EH (cell line): ENCODE data around the gene ATF6B.

Source experiments
- DNase-seq: peaks from one replicate; pipeline ENCODE4 v3.0.0-alpha.2; 2015; ENCODE audit warnings: low read depth

The ATF6B gene

DNA sequence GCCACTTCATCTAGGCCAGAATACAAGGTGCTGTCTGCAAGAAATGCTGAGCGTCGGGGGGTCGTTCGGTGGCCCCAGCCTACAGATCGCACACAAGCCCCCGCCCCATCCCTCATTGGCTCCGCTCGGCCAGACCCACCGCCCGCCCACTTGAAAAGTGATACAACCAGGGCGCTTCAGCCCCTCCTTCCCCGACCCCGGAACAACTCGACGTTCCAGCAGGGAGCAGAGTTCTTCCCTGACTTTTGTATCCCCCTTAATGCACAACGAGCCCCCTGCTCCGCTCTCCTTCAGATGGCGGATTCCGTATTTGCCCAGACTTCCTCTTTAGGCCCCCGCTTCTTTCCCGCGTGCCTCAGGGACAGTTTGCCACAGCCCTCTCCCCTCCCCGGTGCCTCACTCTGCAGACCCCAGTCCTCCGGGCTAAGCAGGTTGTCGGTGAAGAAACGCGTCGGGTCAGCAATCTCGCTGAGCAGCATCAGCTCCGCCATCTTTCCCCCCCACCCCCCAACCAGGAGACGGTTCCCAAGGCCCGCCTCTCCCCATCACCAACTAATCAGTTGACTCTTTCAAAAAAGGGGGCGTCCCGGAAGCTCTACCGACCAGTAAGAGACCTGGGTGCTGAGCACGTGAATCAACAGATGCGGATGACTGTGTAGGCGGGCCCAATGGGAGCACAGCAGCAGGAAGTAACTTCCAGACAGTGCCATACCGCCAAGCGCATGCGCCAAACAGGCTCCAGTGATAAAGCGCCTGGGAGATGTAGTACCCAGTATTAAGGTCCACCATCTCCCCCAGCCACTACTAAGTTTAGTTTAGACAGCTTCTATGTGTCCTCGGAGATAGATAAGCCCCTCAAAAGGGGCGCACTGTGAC lies at the start of gene ATF6B:
Gene ATF6B, minus strand, starts transcription at position 530 of the 876 bp plus-strand sequence. Its CDS starts 39 bp downstream, at position 491.
- peak; percentile 100 for DNase-seq

DNA sequence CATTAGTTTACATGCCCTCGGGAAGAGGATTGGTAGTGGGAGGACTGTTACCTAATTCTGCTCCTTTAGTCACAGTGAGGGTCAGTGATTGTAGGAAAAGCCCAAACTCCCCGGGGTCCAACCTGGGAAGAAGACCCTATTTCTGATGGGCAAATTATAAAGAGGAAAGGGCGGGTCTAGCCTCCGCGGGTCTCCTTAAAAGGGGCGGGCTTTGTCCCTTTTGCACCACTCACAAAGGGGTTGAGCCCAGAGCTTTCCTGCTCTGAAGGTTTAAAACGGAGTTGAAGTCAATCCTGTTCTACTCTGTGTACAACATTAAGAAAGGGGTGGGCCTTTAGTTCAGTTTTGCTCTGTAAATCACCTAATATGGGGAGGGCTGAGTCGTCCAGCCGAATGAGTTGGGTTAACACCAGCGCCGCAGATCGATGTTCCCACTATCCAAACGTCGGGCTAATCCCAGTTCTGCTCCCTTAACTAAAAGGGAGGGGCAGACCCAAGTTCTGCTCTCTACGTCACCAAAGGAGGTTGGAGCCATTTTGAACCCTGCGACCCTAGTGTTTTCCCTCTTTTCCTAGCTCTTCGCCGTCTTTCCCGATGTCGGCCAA lies 49.2 kb upstream of the ATF6B start:
- DNase-seq = no peak

DNA sequence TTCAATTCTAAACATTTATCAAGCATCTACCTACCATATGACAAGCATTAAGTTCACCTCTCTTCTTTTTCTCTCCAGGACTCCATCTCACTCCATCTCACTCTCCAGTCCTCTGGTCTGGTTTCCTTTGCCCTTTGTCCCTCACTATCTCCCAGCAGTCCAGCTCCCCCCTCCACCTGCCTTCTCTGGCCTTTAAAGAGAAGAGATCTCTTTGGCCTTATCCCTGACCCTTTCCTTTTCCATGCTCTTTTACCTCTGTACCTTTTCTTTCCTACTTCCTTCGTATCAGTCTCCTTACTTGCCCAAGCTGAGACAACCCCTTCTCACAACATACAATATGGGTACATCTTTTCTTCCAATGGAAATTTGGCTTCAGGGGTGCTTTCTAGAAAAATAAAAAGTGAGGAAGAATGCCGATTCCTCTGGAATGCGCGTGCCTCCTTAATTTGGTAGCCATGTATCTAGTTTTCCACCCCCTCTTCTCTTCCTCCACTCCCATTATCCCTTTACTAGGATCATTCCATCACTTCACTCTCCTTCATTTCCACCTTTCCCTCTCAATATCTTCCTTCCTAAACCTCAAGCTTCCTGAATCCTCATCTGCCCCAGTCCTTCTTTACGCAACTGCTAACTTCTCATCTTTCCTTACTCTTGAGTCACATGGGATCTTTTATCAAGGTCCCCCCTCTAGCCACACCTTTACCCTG lies 48.6 kb upstream of the ATF6B start:
- DNase-seq = peak; percentile 66

DNA sequence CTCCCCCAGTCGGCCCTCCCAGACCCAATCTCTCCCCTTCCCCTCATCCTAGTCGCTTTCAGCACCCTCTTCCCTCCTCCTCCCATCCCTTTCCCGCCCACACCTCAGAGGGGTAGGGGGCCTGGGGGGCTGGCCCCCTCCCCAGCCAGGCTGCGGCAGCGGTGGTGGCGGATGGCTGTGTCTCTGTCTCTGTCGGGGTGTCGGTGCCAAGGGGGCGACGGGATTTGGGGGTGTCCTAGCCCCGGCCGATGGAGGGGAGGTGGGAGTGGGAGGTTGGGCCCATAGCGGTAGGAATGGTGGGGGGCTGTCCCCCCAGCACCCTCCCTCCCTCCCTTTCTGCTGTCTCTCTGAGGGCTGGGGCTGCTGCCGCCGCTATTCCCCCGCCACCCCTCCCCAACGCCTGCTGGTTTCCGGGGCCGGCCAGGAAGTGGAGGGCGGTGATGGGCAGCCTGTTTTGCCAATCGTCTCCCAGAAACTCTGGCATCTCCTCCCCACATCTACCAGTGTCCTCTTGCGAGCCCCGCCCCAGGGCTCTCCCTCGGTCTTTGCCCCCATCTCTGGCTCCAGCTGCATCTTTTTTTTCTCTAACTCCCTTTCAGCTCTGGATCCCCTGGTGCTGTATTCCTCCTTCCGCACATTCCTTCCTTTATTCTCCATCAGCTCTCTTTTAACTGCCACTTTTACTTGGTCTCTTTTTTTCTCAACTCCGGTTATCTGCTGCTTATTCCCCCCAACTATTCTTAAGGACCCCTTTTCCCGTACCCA lies 47.8 kb upstream of the ATF6B start, which contains the start of gene AGPAT1:
Gene AGPAT1, minus strand, starts transcription at position 374 of the 765 bp plus-strand sequence. CDS start 4,588 bp downstream, outside the sequence.
- DNase-seq = peak; percentile 98

DNA sequence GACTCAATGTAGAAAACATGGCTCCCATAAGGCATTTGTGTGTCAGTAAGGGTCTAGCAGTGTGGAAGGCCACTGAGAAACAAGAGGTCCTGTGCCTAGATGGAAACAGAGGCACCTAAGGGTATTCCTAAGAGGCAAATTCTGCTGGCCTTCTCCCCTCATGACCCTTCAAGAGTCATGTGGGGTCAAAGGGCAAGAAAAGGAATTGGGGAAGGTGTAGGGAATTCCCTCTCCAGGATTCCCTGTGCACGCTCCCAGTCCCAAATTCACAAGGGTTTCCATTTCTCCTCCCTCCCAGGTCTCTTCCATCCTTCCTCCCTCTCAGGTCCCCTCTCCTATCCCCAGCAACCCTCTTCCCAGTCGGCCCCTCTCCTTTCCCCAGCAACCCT lies 47.3 kb upstream of the ATF6B start:
- no peak for DNase-seq

DNA sequence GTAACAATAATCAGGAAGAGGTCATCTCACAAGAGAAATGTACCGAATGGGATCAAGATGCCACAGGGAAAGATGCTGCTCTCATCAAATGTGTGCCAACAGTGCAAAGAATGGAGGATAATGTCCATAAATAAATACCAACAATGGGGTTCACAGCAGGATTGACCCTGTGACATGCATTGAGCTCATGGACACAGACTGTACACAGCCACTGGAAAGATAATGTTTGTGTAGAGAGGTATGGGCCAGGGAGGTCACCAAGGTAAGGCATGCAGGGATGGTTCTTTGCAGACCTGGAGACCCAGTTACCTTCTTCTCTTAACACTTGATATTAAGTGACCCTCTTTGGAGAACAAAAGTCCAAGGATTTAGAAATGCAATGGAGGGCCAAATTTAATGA lies 46.4 kb upstream of the ATF6B start:
- DNase-seq = no peak

DNA sequence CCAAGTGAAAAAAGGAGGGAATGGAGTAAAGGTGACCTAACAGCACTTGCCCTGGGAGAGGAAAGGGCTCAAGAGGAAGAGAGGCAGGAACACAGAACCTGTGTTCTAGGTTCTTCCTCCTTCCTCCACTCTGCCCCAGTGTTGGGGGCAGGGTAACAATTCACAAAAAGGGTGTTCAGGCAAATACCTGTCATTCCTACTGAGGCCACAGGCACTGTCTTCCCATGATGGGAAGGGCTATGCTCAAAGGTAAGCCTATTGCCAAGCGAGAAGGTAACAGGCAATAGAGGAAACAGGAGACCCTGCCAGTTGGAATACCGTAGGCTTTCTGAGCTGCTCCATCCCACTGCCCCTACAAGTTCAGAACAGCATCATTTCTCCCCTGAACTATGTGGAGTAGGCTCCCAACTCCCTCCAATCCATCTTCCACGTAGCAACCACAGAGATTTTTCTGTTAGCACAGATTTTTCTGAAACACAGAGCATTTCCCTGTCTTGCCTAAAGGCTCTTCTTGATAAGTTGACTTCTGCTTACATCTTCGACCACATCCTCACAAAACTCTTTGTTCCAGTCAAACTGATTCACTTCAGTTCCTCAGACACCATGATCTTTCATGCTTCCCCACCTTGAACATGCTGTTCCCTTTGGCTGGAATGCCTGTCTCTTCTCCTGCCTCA lies 45.1 kb upstream of the ATF6B start:
- no peak for DNase-seq

DNA sequence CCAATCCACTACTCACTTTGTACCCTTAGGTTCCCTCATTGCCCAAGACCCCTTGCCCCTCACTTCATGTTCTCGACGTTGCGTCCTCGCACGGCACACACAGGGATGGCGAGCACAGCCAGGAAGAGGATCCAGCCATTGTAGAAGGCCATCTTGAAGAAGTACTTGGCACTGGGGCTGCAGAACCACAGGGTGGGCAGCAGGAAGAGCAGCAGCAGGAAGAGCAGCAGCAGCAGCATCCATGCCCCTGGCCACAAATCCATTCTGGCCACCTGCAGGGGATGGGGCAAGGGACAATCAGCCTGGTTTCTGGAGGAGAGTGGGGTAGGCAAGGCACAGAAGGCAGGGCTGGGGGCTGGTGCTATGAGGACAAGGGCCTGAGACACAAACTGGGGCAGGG lies 43.2 kb upstream of the ATF6B start:
- no peak for DNase-seq

DNA sequence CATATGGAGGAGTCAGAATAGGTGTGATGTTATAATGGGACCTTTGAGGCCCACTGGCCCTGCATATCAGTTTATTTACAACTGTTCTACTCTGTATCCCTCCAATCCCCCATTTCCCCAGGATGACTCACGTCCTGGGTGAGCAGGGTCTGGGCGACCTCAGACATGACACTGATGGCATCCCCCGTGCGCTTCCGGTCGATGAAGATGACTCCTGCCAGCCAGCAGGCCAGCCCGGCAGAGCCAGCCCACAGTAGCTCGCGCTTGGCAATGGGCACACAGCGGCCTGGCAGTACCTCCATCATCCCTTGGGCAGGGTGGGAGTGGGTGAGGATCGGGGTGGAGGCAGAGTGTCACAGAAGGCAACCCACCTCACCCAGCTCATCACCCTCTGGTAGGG lies 42.2 kb upstream of the ATF6B start:
- DNase-seq = peak; percentile 29

DNA sequence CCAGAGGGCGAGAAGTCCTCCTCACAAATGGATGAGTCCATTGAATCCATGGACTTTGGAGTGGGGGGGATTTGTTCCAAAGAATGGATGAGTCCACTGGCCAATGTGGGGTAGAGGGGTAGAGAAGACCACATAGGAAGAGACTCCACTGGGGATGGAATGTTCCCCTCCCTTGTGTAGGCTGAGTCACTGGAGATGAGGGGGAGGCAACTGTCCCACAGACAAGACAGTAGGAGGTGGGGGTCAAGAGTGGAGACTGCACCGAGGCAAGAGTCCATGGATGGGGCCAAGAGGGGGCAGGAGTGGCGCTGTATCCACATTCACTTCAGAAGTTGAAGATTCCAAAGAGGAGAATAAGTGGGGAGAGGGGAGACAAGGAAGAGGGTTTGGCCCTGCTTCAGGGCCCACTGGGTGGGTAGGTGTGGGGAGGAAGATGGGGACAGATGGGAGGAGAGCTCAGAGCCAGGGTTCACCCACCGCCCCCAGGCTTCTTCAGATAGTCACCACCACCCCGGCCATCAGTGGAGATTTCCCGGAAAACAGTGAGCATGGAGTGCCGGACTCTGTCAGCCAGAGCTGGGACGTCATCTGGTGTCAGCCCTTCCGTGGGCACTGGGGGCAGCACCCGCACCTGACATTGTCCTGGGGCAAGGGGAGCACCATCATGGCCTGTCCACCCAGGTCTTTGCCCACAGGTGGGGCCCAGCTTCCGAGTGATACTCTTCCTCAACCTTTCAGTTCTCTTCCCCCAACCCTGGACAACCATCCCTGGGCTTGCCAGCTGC lies 41.0 kb upstream of the ATF6B start:
- DNase-seq = peak; percentile 46

DNA sequence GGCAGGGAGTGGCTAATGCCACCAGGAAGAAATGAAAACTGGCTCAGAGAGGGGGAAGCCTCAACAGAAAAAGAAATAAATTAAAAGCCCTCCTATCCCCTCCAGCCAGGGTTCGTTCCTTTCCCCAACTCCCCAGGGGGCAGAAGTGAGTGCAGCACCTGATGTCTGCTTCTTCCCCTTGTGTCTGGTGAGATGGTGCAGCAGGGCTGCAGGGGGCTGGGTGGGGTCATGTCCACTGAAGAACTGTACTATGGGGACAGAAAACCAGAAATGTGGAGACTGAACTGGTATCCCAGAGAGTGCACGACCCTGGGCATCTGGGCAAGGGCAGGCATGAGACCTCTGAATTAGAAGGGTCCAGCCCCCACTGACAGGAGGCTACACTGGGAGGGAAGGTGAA lies 40.3 kb upstream of the ATF6B start:
- no peak for DNase-seq

DNA sequence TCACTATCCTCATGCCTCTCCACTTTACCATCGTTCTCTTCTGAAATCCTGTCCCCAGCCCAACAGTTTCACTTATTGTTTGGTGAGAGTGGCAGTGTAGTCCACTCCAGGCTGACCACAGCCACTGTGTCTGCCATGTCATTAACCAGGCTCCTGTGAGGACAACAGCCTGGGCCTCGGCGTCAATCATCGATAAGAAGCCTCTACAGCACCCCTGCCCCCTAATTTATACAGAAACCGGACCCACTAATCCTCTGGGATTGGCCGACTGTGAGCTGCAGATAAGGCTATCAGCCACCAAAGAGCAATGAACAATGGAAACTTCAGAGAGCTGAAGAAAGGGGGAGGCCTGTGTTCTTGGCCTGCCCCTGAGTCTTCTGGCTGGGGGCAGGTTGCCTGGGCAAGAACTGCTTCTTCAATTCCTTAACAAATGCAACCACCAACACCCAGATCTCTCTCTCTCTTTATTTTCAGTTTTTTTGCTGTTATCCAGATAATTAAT lies 39.8 kb upstream of the ATF6B start:
- DNase-seq = no peak

DNA sequence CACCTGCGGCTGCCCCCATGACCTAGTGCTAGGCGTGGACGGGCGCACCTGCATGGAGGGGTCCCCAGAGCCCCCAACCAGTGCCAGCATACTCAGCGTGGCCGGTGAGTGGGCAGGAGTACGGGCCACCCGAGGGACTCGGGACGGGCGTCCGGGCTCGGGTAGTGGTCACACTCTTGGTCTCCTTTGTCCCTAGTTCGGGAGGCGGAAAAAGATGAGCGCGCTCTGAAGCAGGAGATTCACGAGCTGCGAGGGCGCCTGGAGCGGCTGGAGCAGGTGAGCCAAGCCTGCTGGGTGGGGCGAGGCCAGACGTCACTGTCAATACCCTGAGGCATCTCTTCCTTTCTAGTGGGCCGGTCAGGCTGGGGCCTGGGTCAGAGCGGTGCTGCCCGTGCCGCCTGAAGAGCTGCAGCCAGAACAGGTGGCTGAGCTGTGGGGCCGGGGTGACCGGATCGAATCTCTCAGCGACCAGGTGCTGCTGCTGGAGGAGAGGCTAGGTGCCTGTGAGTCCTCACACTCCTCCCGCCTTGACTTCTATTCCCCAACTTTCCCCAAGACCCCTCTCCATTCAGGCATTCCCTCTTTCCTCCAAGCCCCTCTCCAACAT lies 39.2 kb upstream of the ATF6B start:
- DNase-seq = no peak

DNA sequence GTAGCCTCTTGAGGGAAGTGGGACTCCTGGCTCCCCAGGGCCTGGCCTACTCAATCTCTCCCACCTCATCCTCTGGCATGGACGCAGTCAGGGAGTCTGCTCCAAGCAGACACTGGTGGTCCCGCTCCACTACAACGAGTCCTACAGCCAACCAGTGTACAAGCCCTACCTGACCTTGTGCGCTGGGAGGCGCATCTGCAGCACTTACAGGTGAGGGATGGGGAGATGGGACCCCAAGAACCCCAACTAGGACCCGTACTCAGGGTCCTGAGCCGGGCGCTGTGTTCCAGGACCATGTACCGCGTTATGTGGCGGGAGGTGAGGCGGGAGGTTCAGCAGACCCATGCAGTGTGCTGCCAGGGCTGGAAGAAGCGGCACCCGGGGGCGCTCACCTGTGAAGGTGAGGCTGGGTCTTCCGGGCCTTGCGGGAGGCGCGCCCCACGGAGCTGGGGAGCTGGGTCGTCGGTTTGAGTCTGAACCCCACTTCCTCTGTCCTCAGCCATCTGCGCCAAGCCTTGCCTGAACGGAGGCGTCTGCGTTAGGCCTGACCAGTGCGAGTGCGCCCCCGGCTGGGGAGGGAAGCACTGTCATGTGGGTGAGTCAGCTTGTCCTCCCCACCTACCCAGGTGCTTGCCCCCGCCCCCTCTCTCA lies 38.5 kb upstream of the ATF6B start:
- no peak for DNase-seq

DNA sequence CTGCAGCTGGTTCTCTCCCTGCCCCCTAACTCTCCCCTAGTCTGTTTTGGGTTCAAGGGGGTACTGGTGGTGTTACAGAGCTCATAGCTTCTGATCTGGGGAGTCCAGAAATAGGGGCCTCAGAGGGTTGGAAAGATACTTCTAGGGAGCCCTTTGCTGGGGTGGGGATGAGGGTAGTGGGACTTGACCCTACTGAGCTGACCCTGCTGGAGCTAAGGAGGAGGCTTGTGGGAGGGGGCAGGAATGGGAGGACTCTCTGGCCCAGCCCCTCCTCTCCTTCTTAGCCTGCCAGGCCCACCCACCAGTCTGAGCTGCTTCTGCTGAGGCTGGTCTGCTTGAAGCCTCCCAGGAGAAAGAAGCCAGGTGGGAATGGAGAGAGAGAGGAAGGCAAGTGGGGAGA lies 36.2 kb upstream of the ATF6B start, which contains the start of gene EGFL8:
Gene EGFL8, plus strand, starts transcription at position 301 of the 400 bp plus-strand sequence. CDS start 1,571 bp downstream, outside the sequence.
- DNase-seq = no peak

DNA sequence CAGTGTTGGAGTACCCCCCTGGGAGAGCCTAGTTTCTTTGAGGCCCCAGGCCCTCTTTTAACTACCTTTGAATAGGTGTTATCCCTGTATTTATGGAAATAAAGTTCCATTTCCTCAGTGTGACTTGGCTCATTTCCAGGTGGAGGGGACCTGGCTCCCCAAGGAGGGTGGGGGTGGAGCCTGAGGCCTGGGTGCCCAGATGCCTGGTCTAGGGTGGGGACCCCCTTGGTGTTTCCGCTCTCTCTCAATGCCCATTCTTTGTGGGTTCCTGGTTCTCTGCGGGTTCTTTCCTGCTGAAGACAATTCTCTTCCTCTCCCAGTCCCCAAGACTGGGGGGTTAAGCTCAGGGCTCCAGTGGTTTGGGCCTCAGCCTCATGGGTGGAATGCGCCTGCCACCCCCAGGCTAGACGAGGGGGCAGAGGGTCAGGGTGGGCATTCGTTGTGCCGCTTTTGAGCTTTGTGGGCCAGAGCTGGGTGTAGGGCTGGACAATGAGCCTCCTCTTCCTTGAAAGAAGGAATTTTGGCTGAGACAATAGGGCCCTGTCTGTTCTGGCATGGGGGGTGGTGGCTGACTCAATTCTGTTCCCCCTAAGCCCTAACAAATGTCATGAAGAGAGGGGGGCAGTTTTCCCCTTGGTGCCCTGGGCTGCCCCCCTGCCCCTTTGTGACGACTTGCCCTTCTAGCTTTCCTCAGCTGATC lies 35.7 kb upstream of the ATF6B start:
- DNase-seq = no peak

DNA sequence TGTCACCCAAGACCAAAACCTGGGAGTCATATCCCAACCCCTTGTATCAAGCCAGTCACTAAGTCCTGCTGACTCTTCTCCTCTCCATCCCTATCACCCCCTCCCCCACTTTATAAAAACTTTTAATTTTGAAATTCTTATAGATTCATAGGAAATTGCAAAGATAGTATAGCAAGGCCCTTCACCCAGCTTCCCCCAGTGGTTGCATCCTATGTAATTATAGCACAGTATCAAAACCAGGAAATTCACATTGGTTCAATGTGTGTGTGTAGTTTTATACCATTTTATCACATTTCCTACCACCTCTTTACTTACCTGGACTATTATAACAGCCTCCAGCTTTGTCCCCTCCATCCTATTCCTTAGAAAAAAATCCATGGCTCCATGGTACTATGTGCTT lies 30.0 kb upstream of the ATF6B start:
- DNase-seq = no peak

DNA sequence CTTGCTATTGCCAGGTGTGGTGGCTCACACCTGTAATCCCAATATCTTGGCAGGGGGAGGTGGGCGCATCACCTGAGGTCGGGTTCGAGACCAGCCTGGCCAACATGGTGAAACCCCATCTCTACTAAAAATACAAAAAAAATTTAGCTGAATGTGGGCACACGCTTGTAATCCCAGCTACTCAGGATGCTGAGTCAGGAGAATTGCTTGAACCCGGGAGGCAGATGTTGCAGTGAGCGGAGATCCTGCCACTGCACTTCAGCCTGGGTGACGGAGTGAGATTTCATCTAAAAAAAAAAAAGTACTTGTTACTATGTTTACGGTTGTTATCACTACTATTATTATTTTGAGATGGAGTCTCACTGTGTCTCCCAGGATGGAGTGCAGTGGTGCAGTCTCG lies 28.8 kb upstream of the ATF6B start:
- no peak for DNase-seq
